Stimulated activated CD4-positive, alpha-beta T cell treated with anti-CD3 and anti-CD28 coated beads, Interleukin-4, amount 100 ng/mL, for 1 hour (primary cell): Measurements from ENCODE around the gene BCS1L.

Source experiments
- DNase-seq: peaks from one replicate; pipeline ENCODE4 v3.0.0-alpha.2; 2020

BCS1L gene, protein sequence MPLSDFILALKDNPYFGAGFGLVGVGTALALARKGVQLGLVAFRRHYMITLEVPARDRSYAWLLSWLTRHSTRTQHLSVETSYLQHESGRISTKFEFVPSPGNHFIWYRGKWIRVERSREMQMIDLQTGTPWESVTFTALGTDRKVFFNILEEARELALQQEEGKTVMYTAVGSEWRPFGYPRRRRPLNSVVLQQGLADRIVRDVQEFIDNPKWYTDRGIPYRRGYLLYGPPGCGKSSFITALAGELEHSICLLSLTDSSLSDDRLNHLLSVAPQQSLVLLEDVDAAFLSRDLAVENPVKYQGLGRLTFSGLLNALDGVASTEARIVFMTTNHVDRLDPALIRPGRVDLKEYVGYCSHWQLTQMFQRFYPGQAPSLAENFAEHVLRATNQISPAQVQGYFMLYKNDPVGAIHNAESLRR

DNA sequence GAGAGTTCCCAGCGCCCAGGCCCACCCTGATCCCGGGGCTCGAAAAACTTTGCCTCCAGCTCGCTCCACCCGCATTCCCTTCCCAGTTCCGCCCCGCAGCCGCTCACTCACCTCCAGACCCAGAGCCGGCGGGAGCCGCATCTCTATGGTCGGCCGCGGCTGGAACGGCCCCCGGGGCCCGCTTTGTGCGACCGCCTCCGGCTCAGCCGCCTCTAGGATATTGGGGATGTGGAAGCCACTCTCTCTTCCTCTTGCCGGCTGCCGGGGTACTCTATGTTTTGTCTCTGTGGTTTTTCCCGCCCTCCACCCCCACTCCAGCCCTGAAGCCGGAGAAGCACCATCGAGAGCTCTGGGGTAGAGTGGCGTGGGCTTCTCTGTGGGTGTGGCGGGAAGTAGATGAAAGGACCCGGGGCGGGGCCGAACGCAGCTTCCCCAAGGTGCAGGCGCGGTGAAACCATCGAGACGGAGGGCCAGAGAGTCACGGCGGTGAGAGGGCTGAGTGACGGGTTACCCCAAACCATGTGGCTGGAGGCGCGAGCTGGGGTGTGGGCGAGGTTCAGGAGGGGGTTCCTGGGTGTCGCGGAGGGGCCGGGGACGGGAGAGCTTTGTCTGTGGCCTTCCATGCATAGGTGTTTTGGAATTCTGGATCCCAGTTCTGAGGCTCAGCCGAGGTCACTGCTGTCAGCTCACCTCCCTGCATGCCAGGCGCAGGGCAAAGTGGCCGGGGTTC lies at the start of gene BCS1L, which contains the start of gene ZNF142:
BCS1L (plus strand) TSS at position 426 of the 730 bp plus-strand sequence. CDS start 1,305 bp downstream, outside the sequence.
ZNF142 (minus strand) TSS at position 366 of the 730 bp plus-strand sequence. CDS start 3,194 bp downstream, outside the sequence.
- peak; percentile 97 for DNase-seq

DNA sequence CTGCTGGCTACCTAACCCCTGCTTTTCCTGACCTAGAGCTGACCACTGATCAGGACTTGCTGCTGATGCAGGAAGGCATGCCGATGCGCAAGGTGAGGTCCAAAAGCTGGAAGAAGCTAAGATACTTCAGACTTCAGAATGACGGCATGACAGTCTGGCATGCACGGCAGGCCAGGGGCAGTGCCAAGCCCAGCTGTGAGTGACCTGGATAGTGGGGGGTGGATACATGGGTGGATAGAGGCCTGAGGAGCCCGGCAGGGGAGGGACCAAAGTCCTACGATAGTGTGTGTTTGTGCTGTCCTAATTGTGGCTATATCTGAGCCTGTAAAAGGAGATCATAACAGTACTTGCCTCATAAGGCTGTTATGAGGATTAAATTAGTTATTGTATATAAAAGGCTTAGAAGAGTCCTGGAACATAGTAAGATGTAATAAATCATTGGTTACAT lies 43.6 kb upstream of the BCS1L start:
- DNase-seq: no peak

DNA sequence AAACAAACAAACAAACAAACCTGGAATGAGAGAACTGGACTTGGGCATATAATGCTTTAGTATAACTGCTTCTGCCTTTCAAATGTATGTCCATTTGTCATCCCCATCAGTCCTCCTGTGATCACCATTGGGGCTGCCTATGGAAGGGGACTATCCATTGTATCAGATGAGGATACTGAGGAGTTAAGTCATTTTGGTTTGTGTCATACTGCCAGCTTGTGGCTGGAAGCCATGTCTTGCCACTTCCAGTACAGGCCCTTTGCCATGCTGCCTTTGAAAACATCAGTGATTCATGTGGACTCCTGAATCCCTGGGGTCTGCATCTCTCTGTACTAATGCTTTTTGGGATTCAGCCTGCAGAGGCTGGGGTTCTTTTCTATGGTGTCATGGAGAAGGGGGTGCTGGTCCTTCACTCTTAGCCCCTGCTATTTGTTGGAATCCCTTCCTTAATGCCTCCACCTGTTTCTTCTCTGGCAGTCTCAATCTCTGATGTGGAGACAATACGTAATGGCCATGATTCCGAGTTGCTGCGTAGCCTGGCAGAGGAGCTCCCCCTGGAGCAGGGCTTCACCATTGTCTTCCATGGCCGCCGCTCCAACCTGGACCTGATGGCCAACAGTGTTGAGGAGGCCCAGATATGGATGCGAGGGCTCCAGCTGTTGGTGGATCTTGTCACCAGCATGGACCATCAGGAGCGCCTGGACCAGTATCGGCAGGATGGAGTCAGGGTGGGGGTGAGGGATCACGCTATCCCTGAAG lies 41.2 kb upstream of the BCS1L start:
- no peak for DNase-seq

GRCh38 chr2:218621007-218621406 lies 38.5 kb upstream of the BCS1L start:
- DNase-seq: no peak

- DNase-seq: no peak
Measured at GRCh38 chr2:218622606-218623365, 36.7 kb upstream of the BCS1L start.

DNA sequence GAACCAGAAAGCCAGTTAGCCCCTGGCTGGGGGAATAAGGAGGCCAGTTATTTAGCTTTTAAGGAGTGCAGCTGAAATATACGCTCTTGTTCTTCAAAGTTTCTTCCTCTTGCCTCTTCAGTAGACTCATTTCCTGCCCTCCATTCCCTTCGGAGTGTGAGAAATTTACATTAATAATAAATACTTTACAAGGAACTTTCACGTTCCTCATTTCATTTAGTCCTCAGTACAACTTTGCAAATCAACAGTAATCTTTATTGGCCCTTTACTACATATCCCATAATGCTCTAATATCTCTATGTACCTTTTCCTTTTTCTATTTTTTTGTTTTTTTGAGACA lies 36.1 kb upstream of the BCS1L start:
- no peak for DNase-seq

- DNase-seq: no peak
Measured at GRCh38 chr2:218626369-218626768, 33.1 kb upstream of the BCS1L start.

- no peak for DNase-seq
Measured at GRCh38 chr2:218627939-218628338, 31.5 kb upstream of the BCS1L start.

GRCh38 chr2:218631837-218632236 lies 27.6 kb upstream of the BCS1L start:
- no peak for DNase-seq

DNA sequence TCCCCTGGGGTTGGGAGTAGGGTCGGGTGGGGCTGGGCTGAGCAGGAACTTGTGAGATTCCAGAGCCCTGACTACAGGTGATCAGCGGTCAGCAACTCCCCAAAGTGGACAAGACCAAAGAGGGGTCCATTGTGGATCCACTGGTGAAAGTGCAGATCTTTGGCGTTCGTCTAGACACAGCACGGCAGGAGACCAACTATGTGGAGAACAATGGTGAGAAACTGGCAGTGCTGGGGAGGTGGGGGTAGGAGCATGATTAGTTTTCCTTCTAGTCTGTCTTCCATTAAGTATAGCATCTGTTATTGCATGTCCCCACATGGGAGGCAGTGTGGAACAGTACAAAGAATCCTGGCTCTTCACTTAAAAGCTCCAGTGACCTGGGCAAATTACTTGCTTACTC lies 23.8 kb upstream of the BCS1L start:
- no peak for DNase-seq

GRCh38 chr2:218638372-218638771 lies 21.1 kb upstream of the BCS1L start:
- no peak for DNase-seq

DNA sequence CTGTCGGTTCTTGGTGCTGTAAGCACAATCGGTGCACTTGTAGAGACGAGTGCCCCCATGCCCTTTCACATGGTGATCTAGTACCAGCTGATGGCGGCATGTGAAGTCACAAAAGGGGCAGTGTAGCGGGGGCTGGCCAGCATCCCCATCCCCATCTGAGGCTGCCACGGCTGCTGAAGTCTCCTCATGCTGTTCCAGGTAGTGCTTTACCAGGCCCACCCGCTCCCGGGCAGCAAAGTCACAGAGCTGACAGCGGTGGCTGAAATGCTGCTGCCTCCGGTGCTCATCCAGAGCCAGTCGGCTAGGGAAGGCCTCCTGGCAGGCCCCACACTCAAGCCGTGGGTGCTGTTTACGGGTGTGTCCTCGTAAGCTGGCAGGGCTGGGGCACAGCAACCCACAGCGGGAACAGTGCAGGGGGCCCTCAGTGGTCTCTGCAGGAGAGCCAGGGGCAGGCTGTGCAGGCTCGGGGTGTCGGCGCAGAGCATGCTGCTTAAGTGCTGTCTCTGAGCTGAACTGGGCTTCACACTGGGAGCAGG lies 17.3 kb upstream of the BCS1L start:
- DNase-seq: no peak

- no peak for DNase-seq
Measured at GRCh38 chr2:218642786-218643185, 16.7 kb upstream of the BCS1L start.

DNA sequence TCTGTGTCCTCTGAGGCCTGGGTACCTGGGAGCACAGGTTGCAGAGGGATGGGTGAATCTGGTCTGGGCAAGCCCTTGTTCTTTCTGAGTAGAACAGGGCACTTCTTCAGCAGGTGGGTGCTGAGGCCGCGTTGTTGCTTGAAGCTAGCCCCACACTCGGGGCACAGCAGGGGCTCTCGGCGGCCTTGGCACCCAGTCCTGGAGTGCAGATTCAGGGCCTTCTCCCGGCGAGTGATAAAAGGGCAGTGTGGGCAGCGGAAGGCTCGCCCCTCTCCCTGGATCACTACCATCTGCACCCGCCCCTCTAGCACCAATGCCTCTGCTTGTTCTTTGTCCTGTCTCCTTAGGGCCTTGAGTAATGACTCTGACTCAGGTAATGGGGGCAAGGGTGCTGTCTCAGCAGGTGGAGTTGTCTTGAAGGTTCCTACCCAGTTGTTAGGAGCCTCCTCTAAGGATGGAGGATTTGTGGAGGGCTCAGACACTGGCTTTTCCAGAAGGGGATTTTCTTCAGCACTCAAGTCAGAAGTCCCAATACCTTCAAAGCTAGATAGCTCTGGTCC lies 15.7 kb upstream of the BCS1L start:
- no peak for DNase-seq

GRCh38 chr2:218644721-218645120 lies 14.8 kb upstream of the BCS1L start:
- DNase-seq: no peak

DNA sequence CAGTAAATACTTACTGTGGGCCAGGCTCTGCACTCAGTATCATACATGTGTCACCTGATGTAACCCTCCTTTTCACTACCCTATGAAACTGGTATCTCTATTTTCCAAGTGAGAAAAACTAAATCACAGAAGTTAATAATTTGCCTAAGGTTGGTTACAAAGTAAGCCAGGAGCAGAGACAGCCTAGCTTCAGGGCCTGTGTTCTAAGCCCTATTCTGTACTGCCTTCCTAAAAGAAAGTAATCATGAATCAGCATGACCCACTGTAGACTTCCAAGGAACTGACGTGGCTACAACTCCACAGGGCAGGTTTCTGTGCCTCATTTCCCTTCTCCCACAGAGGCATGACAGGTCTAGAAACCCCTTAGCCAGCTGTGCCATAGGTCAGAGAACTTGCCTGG lies 14.4 kb upstream of the BCS1L start:
- no peak for DNase-seq

DNA sequence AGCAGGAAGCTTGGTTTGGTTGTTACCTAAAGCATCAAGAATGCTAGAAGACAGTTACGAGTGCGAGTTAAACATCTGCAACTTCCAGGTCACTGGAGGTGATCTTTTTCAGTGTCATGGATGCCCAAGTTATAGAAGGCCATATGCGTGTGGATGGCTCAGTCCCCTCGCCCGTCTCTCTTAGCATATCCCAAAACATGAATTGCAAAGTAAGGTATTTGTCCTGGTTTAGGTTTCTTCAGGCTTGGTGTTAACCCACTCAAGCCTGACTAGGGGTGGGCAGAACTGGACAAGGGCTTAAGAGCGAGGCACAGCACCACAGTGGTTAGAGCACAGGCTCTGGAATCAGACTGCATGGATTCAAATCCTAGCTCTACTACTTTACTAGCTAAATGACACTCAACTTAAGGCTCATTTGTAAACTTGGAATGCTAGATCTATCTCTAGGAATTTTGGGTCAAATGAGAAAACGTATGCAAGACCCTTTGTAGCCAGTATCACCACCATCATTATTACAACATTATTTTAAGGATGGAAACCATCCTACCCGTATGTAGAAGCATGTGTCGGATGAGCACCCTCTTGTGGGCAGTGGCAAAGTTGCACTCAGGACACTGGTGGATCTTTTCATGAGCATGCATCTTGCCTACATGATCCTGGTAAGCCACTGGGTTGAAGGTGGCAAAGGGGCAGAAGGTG lies 11.2 kb upstream of the BCS1L start:
- DNase-seq: peak; percentile 46

DNA sequence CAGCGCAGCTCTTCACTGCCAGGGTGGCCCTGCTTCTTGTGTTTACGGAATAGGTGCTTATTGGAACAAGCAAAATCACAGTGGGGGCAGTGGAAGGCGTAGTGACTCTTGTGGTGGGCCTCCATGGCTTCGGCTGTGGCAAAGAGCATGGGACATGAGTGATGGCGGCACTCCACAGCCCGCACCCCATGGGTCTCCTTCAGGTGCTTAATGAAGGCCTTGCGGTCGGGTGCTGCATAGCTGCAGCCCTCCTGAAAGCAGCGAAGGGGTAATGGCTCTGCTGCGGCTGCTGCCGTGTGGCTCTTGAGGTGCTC lies 10.7 kb upstream of the BCS1L start:
- no peak for DNase-seq

DNA sequence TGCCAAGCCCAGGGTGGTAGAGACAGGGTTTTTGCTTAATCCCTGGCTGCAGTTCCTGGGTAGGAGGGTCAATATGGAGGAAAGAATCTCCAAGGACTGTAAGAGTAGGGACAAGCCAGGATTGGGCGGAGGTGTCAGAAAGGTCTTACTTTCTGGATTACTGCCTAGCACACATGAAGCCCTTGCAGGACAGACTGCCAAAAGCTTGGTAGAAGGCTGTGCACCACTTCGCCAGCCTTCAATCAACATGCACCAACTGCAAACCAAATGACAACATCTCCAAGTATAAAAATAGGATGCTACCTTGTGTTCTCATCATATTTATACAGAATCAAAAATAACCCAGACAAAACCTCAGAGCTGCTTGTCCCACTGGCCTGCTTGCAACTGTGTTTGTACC lies 3.7 kb upstream of the BCS1L start:
- DNase-seq: no peak

- DNase-seq: peak; percentile 47
Measured at GRCh38 chr2:218658671-218659257, 719 bp upstream of the BCS1L start.

GRCh38 chr2:218659988-218660358 lies 490 bp downstream of the BCS1L start:
- DNase-seq: no peak
